ENCODE results near the gene PPIF. TPM values are rescaled to one million over a fixed set of nuclear protein-coding genes. Genes with fewer than 3 reads are reported as not detected.

PPIF gene
- total RNA-seq, 1 donor from 2014 or later: 35.9 TPM

- TF ChIP-seq CTCF (IDR thresholded peaks at IDR 0.05; ENCODE audit: unreplicated experiment): no peak
- no peak overlapping the region for H3K27ac Mint-ChIP-seq
- no peak overlapping the region for H3K4me3 Mint-ChIP-seq (ENCODE audit: low read depth)
- H3K9me3 Mint-ChIP-seq (ENCODE audit: low read depth): no peaks in the 10 kb centered on the region
- peak; percentile 2 for DNase-seq (ENCODE audit: low spot score, unreplicated experiment)
- no peaks in the 10 kb centered on the region for H3K36me3 Mint-ChIP-seq (ENCODE audit: insufficient read depth)
- H3K4me1 Mint-ChIP-seq (ENCODE audit: low read depth): no peaks in the 10 kb centered on the region
- H3K27me3 Mint-ChIP-seq: peaks cover 16% of the 10 kb centered on the region
Measured at GRCh38 chr10:79387974-79388850, 40.9 kb downstream of the PPIF start.

GRCh38 chr10:79390057-79390456 is 42.8 kb downstream of the PPIF start:
- no peaks in the 10 kb centered on the region for H3K4me1 Mint-ChIP-seq (ENCODE audit: low read depth)
- H3K27me3 Mint-ChIP-seq: peaks cover 13% of the 10 kb centered on the region
- no peaks in the 10 kb centered on the region for H3K9me3 Mint-ChIP-seq (ENCODE audit: low read depth)
- no peak overlapping the region for H3K4me3 Mint-ChIP-seq (ENCODE audit: low read depth)
- no peak for TF ChIP-seq CTCF (IDR thresholded peaks at IDR 0.05; ENCODE audit: unreplicated experiment)
- H3K27ac Mint-ChIP-seq: no peak overlapping the region
- no peak for DNase-seq (ENCODE audit: low spot score, unreplicated experiment)
- H3K36me3 Mint-ChIP-seq (ENCODE audit: insufficient read depth): no peaks in the 10 kb centered on the region

GRCh38 chr10:79390551-79391229 is 43.4 kb downstream of the PPIF start:
- no peak overlapping the region for H3K27ac Mint-ChIP-seq
- no peaks in the 10 kb centered on the region for H3K36me3 Mint-ChIP-seq (ENCODE audit: insufficient read depth)
- H3K27me3 Mint-ChIP-seq: peaks cover 13% of the 10 kb centered on the region
- no peaks in the 10 kb centered on the region for H3K4me1 Mint-ChIP-seq (ENCODE audit: low read depth)
- no peak overlapping the region for H3K4me3 Mint-ChIP-seq (ENCODE audit: low read depth)
- no peak for DNase-seq (ENCODE audit: low spot score, unreplicated experiment)
- no peak for TF ChIP-seq CTCF (IDR thresholded peaks at IDR 0.05; ENCODE audit: unreplicated experiment)
- H3K9me3 Mint-ChIP-seq (ENCODE audit: low read depth): no peaks in the 10 kb centered on the region

GRCh38 chr10:79391231-79392019 is 44.2 kb downstream of the PPIF start:
- no peaks in the 10 kb centered on the region for H3K9me3 Mint-ChIP-seq (ENCODE audit: low read depth)
- H3K27ac Mint-ChIP-seq: no peak overlapping the region
- DNase-seq (ENCODE audit: low spot score, unreplicated experiment): no peak
- H3K4me1 Mint-ChIP-seq (ENCODE audit: low read depth): no peaks in the 10 kb centered on the region
- H3K27me3 Mint-ChIP-seq: peaks cover 17% of the 10 kb centered on the region
- no peaks in the 10 kb centered on the region for H3K36me3 Mint-ChIP-seq (ENCODE audit: insufficient read depth)
- no peak overlapping the region for H3K4me3 Mint-ChIP-seq (ENCODE audit: low read depth)
- no peak for TF ChIP-seq CTCF (IDR thresholded peaks at IDR 0.05; ENCODE audit: unreplicated experiment)

GRCh38 chr10:79392020-79392398 is 44.7 kb downstream of the PPIF start:
- no peak overlapping the region for H3K4me3 Mint-ChIP-seq (ENCODE audit: low read depth)

More at GRCh38 chr10:79392020-79392398, 44.7 kb downstream of the PPIF start:
- H3K36me3 Mint-ChIP-seq (ENCODE audit: insufficient read depth): no peaks in the 10 kb centered on the region
- H3K27ac Mint-ChIP-seq: no peak overlapping the region
- TF ChIP-seq CTCF (IDR thresholded peaks at IDR 0.05; ENCODE audit: unreplicated experiment): no peak
- H3K4me1 Mint-ChIP-seq (ENCODE audit: low read depth): no peaks in the 10 kb centered on the region
- no peak for DNase-seq (ENCODE audit: low spot score, unreplicated experiment)
- no peaks in the 10 kb centered on the region for H3K9me3 Mint-ChIP-seq (ENCODE audit: low read depth)
- H3K27me3 Mint-ChIP-seq: peaks cover 18% of the 10 kb centered on the region
